ENCODE results near the gene FRK. TPM values are rescaled to one million over a fixed set of nuclear protein-coding genes. Genes with fewer than 3 reads are reported as not detected.

The FRK gene
- total RNA-seq, 1 donor from 2014 or later = 1.1 TPM

DNA sequence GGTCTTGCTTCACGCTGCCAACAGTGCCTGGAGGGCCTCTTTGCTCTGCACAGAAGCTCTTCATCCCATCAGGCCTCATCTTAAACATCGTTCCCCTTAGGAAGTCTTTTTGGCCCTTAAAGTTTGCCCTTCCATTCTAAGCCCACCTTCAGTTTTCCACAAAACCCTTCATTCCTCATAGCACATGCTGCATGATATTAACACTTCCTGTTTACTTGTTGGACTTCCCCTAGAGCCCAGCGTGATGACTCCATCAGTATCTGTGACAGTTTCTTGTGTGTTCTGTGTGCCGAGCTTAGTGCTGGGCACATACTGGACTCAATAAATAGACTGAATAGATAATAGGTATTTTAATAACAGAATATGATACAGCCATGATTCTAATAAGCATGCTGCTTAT, 42.2 kb upstream of the FRK start:
- peaks cover 3% of the 10 kb centered on the region for H3K36me3 Mint-ChIP-seq (ENCODE audit: low read depth)
- no peak overlapping the region for H3K27ac Mint-ChIP-seq (ENCODE audit: unreplicated experiment)
- no peaks in the 10 kb centered on the region for H3K9me3 Mint-ChIP-seq (ENCODE audit: low read depth)
- H3K4me3 Mint-ChIP-seq (ENCODE audit: unreplicated experiment) = no peak overlapping the region
- no peaks in the 10 kb centered on the region for H3K27me3 Mint-ChIP-seq (ENCODE audit: low read depth)
- TF ChIP-seq, protein P1, sequence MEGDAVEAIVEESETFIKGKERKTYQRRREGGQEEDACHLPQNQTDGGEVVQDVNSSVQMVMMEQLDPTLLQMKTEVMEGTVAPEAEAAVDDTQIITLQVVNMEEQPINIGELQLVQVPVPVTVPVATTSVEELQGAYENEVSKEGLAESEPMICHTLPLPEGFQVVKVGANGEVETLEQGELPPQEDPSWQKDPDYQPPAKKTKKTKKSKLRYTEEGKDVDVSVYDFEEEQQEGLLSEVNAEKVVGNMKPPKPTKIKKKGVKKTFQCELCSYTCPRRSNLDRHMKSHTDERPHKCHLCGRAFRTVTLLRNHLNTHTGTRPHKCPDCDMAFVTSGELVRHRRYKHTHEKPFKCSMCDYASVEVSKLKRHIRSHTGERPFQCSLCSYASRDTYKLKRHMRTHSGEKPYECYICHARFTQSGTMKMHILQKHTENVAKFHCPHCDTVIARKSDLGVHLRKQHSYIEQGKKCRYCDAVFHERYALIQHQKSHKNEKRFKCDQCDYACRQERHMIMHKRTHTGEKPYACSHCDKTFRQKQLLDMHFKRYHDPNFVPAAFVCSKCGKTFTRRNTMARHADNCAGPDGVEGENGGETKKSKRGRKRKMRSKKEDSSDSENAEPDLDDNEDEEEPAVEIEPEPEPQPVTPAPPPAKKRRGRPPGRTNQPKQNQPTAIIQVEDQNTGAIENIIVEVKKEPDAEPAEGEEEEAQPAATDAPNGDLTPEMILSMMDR (IDR thresholded peaks at IDR 0.05) = no peak
- no peak for DNase-seq (ENCODE audit: low spot score)
- H3K4me1 Mint-ChIP-seq (ENCODE audit: low read depth) = peaks cover 40% of the 10 kb centered on the region

DNA sequence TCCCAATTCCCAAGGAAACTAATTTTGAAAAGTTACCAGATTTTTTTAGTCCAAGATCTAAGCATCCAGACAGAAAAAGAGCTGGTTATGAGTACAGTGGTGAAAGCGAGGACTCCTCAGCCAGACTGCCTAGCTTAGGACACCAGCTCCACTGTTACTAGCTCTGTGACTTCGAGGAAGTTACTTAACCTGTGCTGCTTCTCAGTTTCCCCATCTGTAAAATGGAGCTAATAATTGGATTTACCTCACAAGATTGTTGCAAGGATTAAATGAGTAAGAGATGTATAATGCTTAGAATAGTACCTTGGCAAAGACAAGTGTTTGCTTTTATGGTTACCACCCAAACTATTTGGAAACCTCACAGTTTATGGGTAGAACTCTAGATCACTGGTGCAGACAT, 41.1 kb upstream of the FRK start:
- Mint-ChIP-seq H3K4me3 (ENCODE audit: unreplicated experiment) (peak overlapping the region; percentile 80), H3K27ac (ENCODE audit: unreplicated experiment) (peak overlapping the region; percentile 71), H3K9me3 (ENCODE audit: low read depth) (no peaks in the 10 kb centered on the region), H3K36me3 (ENCODE audit: low read depth) (peaks cover 2% of the 10 kb centered on the region), H3K27me3 (ENCODE audit: low read depth) (no peaks in the 10 kb centered on the region), H3K4me1 (ENCODE audit: low read depth) (peaks cover 38% of the 10 kb centered on the region)
- DNase-seq (ENCODE audit: low spot score) = no peak
- TF ChIP-seq, protein P1 (IDR thresholded peaks at IDR 0.05) = no peak

DNA sequence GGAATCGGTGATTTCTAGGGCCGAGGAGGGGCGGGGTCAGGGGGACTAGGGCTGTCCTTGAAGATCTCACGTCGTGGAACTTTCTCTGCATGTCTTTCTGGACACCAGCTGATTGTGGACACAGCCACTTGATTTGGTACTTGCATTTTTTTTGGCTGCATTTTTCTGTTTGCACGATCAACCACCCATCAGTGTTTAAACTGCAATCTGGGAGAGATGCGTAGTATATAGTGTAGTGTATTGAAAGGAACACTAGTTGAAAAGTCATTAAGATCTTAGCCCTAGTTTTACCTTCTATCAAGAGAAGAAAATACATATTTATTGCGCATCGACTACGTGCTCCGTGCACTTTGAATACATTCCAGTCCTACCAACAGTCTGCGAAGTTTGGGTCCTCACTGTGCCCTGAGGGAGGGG, 40.6 kb upstream of the FRK start:
- peaks cover 2% of the 10 kb centered on the region for H3K36me3 Mint-ChIP-seq (ENCODE audit: low read depth)
- no peaks in the 10 kb centered on the region for H3K9me3 Mint-ChIP-seq (ENCODE audit: low read depth)
- peak overlapping the region; percentile 71 for H3K27ac Mint-ChIP-seq (ENCODE audit: unreplicated experiment)
- TF ChIP-seq, protein P1 (IDR thresholded peaks at IDR 0.05) = no peak
- peak overlapping the region; percentile 80 for H3K4me3 Mint-ChIP-seq (ENCODE audit: unreplicated experiment)
- peaks cover 33% of the 10 kb centered on the region for H3K4me1 Mint-ChIP-seq (ENCODE audit: low read depth)
- no peak for DNase-seq (ENCODE audit: low spot score)
- no peaks in the 10 kb centered on the region for H3K27me3 Mint-ChIP-seq (ENCODE audit: low read depth)

DNA sequence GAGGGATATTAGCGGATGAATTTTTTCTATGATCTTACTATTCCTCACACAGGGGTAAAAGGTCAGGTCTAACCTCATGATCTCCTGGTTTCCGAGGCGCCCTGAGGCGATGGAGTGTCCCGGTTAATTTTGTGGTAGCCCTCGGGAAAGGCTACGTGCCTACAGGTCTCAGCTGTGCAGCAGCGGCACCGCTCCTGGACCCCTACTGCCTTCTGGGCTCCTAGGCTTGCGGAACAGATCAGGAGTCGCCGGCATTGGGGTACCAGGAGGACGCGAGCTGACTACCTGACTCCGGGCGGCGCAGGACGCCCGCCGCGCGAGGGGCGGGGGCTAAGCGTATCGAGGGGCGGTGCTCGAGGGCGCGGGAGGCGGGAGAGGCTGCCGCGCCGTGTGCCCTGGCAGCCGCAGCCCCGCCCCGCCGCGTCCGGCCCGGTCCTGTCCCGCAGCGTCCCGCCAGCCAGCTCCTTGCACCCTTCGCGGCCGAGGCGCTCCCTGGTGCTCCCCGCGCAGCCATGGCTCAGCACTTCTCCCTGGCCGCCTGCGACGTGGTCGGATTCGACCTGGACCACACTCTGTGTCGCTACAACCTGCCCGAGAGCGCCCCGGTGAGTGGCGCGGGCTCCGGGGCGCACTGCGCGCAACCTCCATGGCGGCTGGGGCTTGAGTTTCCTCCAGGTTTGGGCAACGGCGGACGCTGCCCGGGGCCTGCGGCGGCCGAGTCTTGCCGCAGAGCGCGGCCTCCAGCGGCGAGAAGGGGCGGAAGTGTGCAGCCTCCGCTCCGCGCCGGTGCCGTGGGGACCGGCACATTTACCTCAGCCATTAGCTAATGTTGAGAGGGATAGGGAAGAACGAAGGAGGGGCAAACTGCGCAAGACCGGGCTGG, 40.0 kb upstream of the FRK start, which contains the start of gene NT5DC1:
TSS of gene NT5DC1 (plus strand) at position 435 of the 883 bp plus-strand sequence. CDS start at position 513, 78 bp downstream.
- TF ChIP-seq, protein P1 (IDR thresholded peaks at IDR 0.05) = peak; percentile 70
- Mint-ChIP-seq H3K36me3 (ENCODE audit: low read depth) (peaks cover 2% of the 10 kb centered on the region), H3K9me3 (ENCODE audit: low read depth) (peaks cover 6% of the 10 kb centered on the region), H3K27me3 (ENCODE audit: low read depth) (no peaks in the 10 kb centered on the region), H3K4me1 (ENCODE audit: low read depth) (peaks cover 27% of the 10 kb centered on the region), H3K4me3 (ENCODE audit: unreplicated experiment) (peak within 1 kb of the TSS; percentile 80), H3K27ac (ENCODE audit: unreplicated experiment) (peak within 1 kb of the TSS; percentile 71)
- DNase-seq (ENCODE audit: low spot score) = no peak

DNA sequence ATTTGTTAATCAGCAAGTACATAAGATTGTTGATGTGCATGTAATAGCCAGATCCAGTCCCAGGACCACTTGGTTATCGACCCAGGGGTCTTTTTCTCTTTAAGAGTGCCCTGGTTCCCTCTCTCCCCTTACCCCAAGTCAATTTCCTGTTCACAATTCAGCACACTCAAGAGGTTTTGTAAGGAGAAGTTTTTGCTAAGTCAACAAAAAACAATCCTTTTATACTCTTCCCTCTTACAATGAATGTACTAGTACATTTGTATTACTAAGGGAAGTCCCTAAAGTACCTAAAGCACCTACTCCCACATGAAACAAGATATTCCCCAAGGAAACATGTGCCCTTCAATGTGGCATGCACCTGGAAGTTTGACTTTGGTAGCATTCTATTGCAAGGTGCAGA, 38.3 kb upstream of the FRK start:
- H3K4me3 Mint-ChIP-seq (ENCODE audit: unreplicated experiment) = no peak overlapping the region
- no peak for DNase-seq (ENCODE audit: low spot score)
- TF ChIP-seq, protein P1 (IDR thresholded peaks at IDR 0.05) = no peak
- no peaks in the 10 kb centered on the region for H3K27me3 Mint-ChIP-seq (ENCODE audit: low read depth)
- H3K4me1 Mint-ChIP-seq (ENCODE audit: low read depth) = peaks cover 20% of the 10 kb centered on the region
- peaks cover 2% of the 10 kb centered on the region for H3K36me3 Mint-ChIP-seq (ENCODE audit: low read depth)
- H3K9me3 Mint-ChIP-seq (ENCODE audit: low read depth) = peaks cover 9% of the 10 kb centered on the region
- H3K27ac Mint-ChIP-seq (ENCODE audit: unreplicated experiment) = no peak overlapping the region
